Pancreas (tissue), 10 donors: ENCODE data around the gene CTDP1. TPM values are rescaled to one million over a fixed set of nuclear protein-coding genes. Genes with fewer than 3 reads are reported as not detected.

Experiments
- ATAC-seq, 4 donors: fragments of 200-7000 bp; cut with Tn5 transposase; one replicate each; pipeline versions ENCODE4 v1.8.0 to v1.9.1; 2020; ENCODE audit warnings: mild to moderate bottlenecking in 4 of 4, moderate library complexity in 4 of 4
- DNase-seq, 6 donors: peaks; one replicate each; pipeline ENCODE4 v3.0.0-alpha.2; 2020
- FAIRE-seq: peaks from 2 replicates; lab custom pipeline; 2012; peaks lifted over from hg19 to GRCh38; lab: Jason Lieb, UNC
- H3K27ac ChIP-seq, 4 donors: fragments of 200-600 bp; sonication (generic); 1 replicate in 3 of 4; 2 replicates in 1 of 4; pipeline versions ENCODE4 v1.5.0 to v1.8.0; 2020
- H3K27me3 ChIP-seq, 4 donors: fragments of 200-600 bp; one replicate each; pipeline ENCODE4 v1.8.0; 2021
- H3K36me3 ChIP-seq, 3 donors: fragments of 200-600 bp; sonication (generic) in 1 of 3; one replicate each; pipeline versions ENCODE4 v1.5.0 to v1.8.0; 2020 to 2021
- H3K4me1 ChIP-seq, 3 donors: fragments of 200-600 bp; one replicate each; pipeline ENCODE4 v1.8.0; 2021
- H3K4me3 ChIP-seq, 4 donors: fragments of 200-600 bp; sonication (generic) in 2 of 4; one replicate each; pipeline versions ENCODE4 v1.5.0 to v1.8.0; 2020 to 2021
- H3K9me3 ChIP-seq, 4 donors: fragments of 200-600 bp; one replicate each; pipeline ENCODE4 v1.8.0; 2021
- CTCF ChIP-seq, 4 donors: fragments of 200-600 bp; sonication (generic) in 3 of 4; IDR thresholded peaks; one replicate each; pipeline versions ENCODE4 v1.5.0 to v1.8.0; 2021; ENCODE audit warnings: antibody characterized with exemption in 4 of 4
- WGBS, 2 donors: extraction: QIAGEN DNeasy Blood & Tissue Kit; methylation state at CpG; one replicate each; pipeline ENCODE4 v1.1.7; 2013; 5-methylcytosine and 5-hydroxymethylcytosine counted together
- intact Hi-C, 3 donors: fragments of 100-400 bp; cut with DNase I; formaldehyde crosslinking; loops; one replicate each; pipeline versions ENCODE4 v1.11.1 to v1.14.2; 2022
- polyA plus RNA-seq, 2 donors: library from polyadenylated mRNA; stranded (reverse); fragments of 200-250 nt; gene quantifications; one replicate each; pipeline ENCODE4 v1.2.3, GENCODE V29; 2013
- total RNA-seq, 6 donors: library from RNA; stranded (reverse); fragmentation: NEBNext Ultra II Directional in 4 of 6; extraction: Animal tissue kit (Norgen Biotek cat#: 25700) in 4 of 6; gene quantifications; one replicate each; pipeline versions ENCODE4 v1.2.1 to v1.2.4, GENCODE V29; 2021 to 2023
- donor health status: healthy with polysubstance abuse.
- donor health status: DM: no; HTN: no; CAD: no; lungs with moderate emphysema.
- donor health status: DM: no; HTN: no; CAD: no.
- donor health status: control.
- donor health status: control.
- donor health status: Bipolar disorder and iron deficiency.
- donor health status: DM: yes; HTN: yes; CAD: no.
- donor health status: DM: no; HTN: no; CAD: no.
- donor health status: DM: no; HTN: no; CAD: no.
- donor health status: DM: yes; HTN: yes; CAD: no.

CTDP1 gene
- total and polyA plus RNA-seq, 8 donors, result 9.8 to 14.4 (median 10.5) TPM

- Histone ChIP-seq H3K4me3 (no peak overlapping the region), H3K27me3 (no peaks in the 10 kb centered on the region), H3K4me1 (no peaks in the 10 kb centered on the region), H3K36me3 (no peaks in the 10 kb centered on the region), H3K9me3 (no peaks in the 10 kb centered on the region), H3K27ac (no peak overlapping the region)
- DNase-seq (peak in 1 of 6 donors; percentile 38), FAIRE-seq (no peak), ATAC-seq (no peak)
- intact Hi-C loops, result no loop called here
- 76 to 86% methylated on average over 31 of the region's 31 CpGs for WGBS, 2 donors
- TF ChIP-seq CTCF (IDR thresholded peaks at IDR 0.05), result no peak
Measured at GRCh38 chr18:79772865-79773696, 93.5 kb downstream of the CTDP1 start.

- intact Hi-C loops, result no loop called here
- Histone ChIP-seq H3K4me3 (no peak overlapping the region), H3K27ac (no peak overlapping the region), H3K36me3 (no peaks in the 10 kb centered on the region), H3K27me3 (no peaks in the 10 kb centered on the region), H3K9me3 (no peaks in the 10 kb centered on the region), H3K4me1 (no peaks in the 10 kb centered on the region)
- no peak for ATAC-seq
- FAIRE-seq, result no peak
- TF ChIP-seq CTCF (IDR thresholded peaks at IDR 0.05), result no peak
- peak in 1 of 6 donors; percentile 32 for DNase-seq
- 61 to 62% methylated on average over 17 to 18 of the region's 18 CpGs for WGBS, 2 donors
Measured at GRCh38 chr18:79774111-79774510, 94.5 kb downstream of the CTDP1 start.

GRCh38 chr18:79775441-79776221 lies 96.0 kb downstream of the CTDP1 start:
- no peaks in the 10 kb centered on the region for H3K27me3 ChIP-seq
- H3K4me1 ChIP-seq, result no peaks in the 10 kb centered on the region
- H3K9me3 ChIP-seq, result no peaks in the 10 kb centered on the region
- H3K36me3 ChIP-seq, result no peaks in the 10 kb centered on the region
- H3K27ac ChIP-seq, result no peak overlapping the region
- no peak overlapping the region for H3K4me3 ChIP-seq
- intact Hi-C loops, result no loop called here
- TF ChIP-seq CTCF (IDR thresholded peaks at IDR 0.05), result no peak
- FAIRE-seq, result no peak
- ATAC-seq, result no peak
- peak in 1 of 6 donors; percentile 32 for DNase-seq
- 67 to 73% methylated on average over 35 of the region's 35 CpGs for WGBS, 2 donors

- TF ChIP-seq CTCF (IDR thresholded peaks at IDR 0.05), result no peak
- FAIRE-seq, result no peak
- H3K36me3 ChIP-seq, result no peaks in the 10 kb centered on the region
- 52 to 76% methylated on average over 2 of the region's 2 CpGs for WGBS, 2 donors
- no peaks in the 10 kb centered on the region for H3K27me3 ChIP-seq
- DNase-seq, result peak in 1 of 6 donors; percentile 1
- H3K9me3 ChIP-seq, result no peaks in the 10 kb centered on the region
- H3K27ac ChIP-seq, result no peak overlapping the region
- intact Hi-C loops, result no loop called here
- no peaks in the 10 kb centered on the region for H3K4me1 ChIP-seq
- no peak overlapping the region for H3K4me3 ChIP-seq
- ATAC-seq, result no peak
Measured at GRCh38 chr18:79776674-79777073, 97.1 kb downstream of the CTDP1 start.
